HCT116 (cell line): Measurements from ENCODE around the gene LMNTD1. TPM values are rescaled to one million over a fixed set of nuclear protein-coding genes. Genes with fewer than 3 reads are reported as not detected.

Experiments
- ATAC-seq: fragments of 200-7000 bp; cut with Tn5 transposase; 2 replicates; pipeline ENCODE4 v1.9.1; 2020; ENCODE audit warnings: mild to moderate bottlenecking, moderate library complexity
- BruUV-seq: library from RNA; stranded (reverse); fragments of 400-500 nt; replicated peaks from 2 replicates; lab custom pipeline; 2021; lab: Mats Ljungman, UMichigan
- CTCF ChIA-PET: fragments of 300-600 bp; sonication (Branson Sonifier 250); formaldehyde crosslinking; loops from one replicate; lab custom pipeline; 2021; ENCODE audit warnings: antibody characterized with exemption; lab: Charles Lee
- POLR2A ChIA-PET: fragments of 300-600, 350-600 bp; sonication (Branson Sonifier 250); formaldehyde crosslinking; loops from one replicate; lab custom pipeline; 2021; ENCODE audit warnings: antibody characterized with exemption; lab: Charles Lee
- RAD21 ChIA-PET, 2 experiments: fragments of 300-600 bp; sonication (Branson Sonifier 250); formaldehyde crosslinking; loops; one replicate each; lab custom pipeline; 2023; ENCODE audit warnings: low total read pairs in 2 of 2; ENCODE audit not compliant: uncharacterized antibody in 2 of 2, unreplicated experiment in 2 of 2, low non-redundant PET in 1 of 2; lab: Charles Lee
- DNase-seq: peaks from one replicate; pipeline ENCODE4 v3.0.0-alpha.2; 2010; ENCODE audit warnings: low read depth, low spot score
- H2AFZ ChIP-seq: fragments of 200-600 bp; shearing (Covaris generic), sonication (generic); 2 replicates; pipeline ENCODE4 v1.6.1; 2017; ENCODE audit warnings: low read depth, mixed run types, mixed read lengths, antibody characterized with exemption, low read length; ENCODE audit not compliant: poor library complexity, severe bottlenecking
- H3K27ac ChIP-seq: 2 replicates; pipeline ENCODE4 v1.5.1; 2012; ENCODE audit warnings: low read depth, low read length
- H3K27me3 ChIP-seq: fragments of 200-600 bp; sonication (generic); 2 replicates; pipeline ENCODE4 v1.6.1; 2016; ENCODE audit warnings: mixed run types, low read length, mixed read lengths; ENCODE audit not compliant: insufficient read depth
- H3K36me3 ChIP-seq, 2 experiments: fragments of 200-500 bp in 1 of 2; fragments of 200-600 bp in 1 of 2; sonication (Bioruptor generic) in 1 of 2; sonication (generic) in 1 of 2; 2 replicates each; pipeline versions ENCODE4 v1.5.1 to v1.6.1; 2014 to 2016; ENCODE audit warnings: low read length in 2 of 2, inconsistent platforms in 1 of 2, mixed read lengths in 1 of 2, mixed run types in 1 of 2; ENCODE audit not compliant: insufficient read depth in 2 of 2, control insufficient read depth in 1 of 2
- H3K4me1 ChIP-seq, 2 experiments: fragments of 200-600 bp in 1 of 2; sonication (generic) in 1 of 2; 2 replicates each; pipeline versions ENCODE4 v1.5.1 to v1.6.1; 2012 to 2017; ENCODE audit warnings: low read length in 2 of 2, inconsistent platforms in 1 of 2, mild to moderate bottlenecking in 1 of 2, mixed read lengths in 1 of 2, mixed run types in 1 of 2, moderate library complexity in 1 of 2; ENCODE audit not compliant: insufficient read depth in 2 of 2, control insufficient read depth in 1 of 2
- H3K4me2 ChIP-seq: fragments of 200-600 bp; sonication (generic); 2 replicates; pipeline ENCODE4 v1.6.1; 2017; ENCODE audit warnings: mixed run types, low read length, mixed read lengths
- H3K4me3 ChIP-seq, 2 experiments: fragments of 200-600 bp in 1 of 2; sonication (generic) in 1 of 2; replicated peaks in 1 of 2; 2 replicates each; pipeline ENCODE4 v1.5.1; 2011 to 2016; ENCODE audit warnings: low read length in 2 of 2, control low read depth in 1 of 2, low read depth in 1 of 2, mild to moderate bottlenecking in 1 of 2, mixed read lengths in 1 of 2, mixed run types in 1 of 2
- H3K79me2 ChIP-seq: fragments of 200-600 bp; sonication (generic); 2 replicates; pipeline ENCODE4 v1.6.1; 2017; ENCODE audit warnings: mild to moderate bottlenecking, mixed run types, low read length, moderate library complexity, mixed read lengths; ENCODE audit not compliant: insufficient read depth
- H3K9ac ChIP-seq: fragments of 200-600 bp; sonication (generic); 2 replicates; pipeline ENCODE4 v1.6.1; 2016; ENCODE audit warnings: low read length, mixed read lengths
- H3K9me2 ChIP-seq: fragments of 200-600 bp; sonication (generic), shearing (Covaris generic); 2 replicates; pipeline ENCODE4 v1.6.1; 2017; ENCODE audit warnings: mixed run types, mild to moderate bottlenecking, moderate library complexity; ENCODE audit not compliant: insufficient read depth
- H3K9me3 ChIP-seq, 2 experiments: fragments of 200-500 bp in 1 of 2; fragments of 200-600 bp in 1 of 2; sonication (Bioruptor generic) in 1 of 2; sonication (generic) in 1 of 2; 2 replicates each; pipeline ENCODE4 v1.6.1; 2014 to 2017; ENCODE audit warnings: low read length in 2 of 2, mixed read lengths in 2 of 2, inconsistent platforms in 1 of 2, low read depth in 1 of 2, mild to moderate bottlenecking in 1 of 2, mixed run types in 1 of 2, moderate library complexity in 1 of 2; ENCODE audit not compliant: control insufficient read depth in 1 of 2, insufficient read depth in 1 of 2
- H4K20me1 ChIP-seq: fragments of 200-600 bp; sonication (generic), shearing (Covaris generic); 2 replicates; pipeline ENCODE4 v1.6.1; 2017; ENCODE audit warnings: mixed run types, mild to moderate bottlenecking, moderate library complexity; ENCODE audit not compliant: insufficient read depth
- ELF1 ChIP-seq: IDR thresholded peaks from 2 replicates; pipeline ENCODE4 v1.6.1; 2012; ENCODE audit warnings: low read depth, borderline replicate concordance
- EZH2 ChIP-seq: fragments of 200-600 bp; sonication (generic); IDR thresholded peaks from 2 replicates; pipeline ENCODE4 v1.6.1; 2017; ENCODE audit warnings: antibody characterized with exemption, mixed run types
- EZH2phosphoT487 ChIP-seq: fragments of 200-600 bp; IDR thresholded peaks from 2 replicates; pipeline ENCODE4 v1.6.1; 2018; ENCODE audit warnings: antibody characterized with exemption, borderline replicate concordance
- FOSL1 ChIP-seq: IDR thresholded peaks from 2 replicates; pipeline ENCODE4 v1.6.1; 2012; ENCODE audit warnings: low read depth
- MAX ChIP-seq: IDR thresholded peaks from 2 replicates; pipeline ENCODE4 v1.6.1; 2012
- REST ChIP-seq: IDR thresholded peaks from 2 replicates; pipeline ENCODE4 v1.6.1; 2012; ENCODE audit warnings: low read depth
- TCF7L2 ChIP-seq: IDR thresholded peaks from 2 replicates; pipeline ENCODE4 v1.7.0; 2011; ENCODE audit warnings: borderline replicate concordance, inconsistent platforms; ENCODE audit not compliant: insufficient read depth, insufficient read length; ENCODE audit errors: extremely low read depth
- YY1 ChIP-seq: IDR thresholded peaks from 2 replicates; pipeline ENCODE4 v1.6.1; 2011; ENCODE audit warnings: low read length, low read depth, moderate library complexity, mild to moderate bottlenecking; ENCODE audit not compliant: insufficient replicate concordance; ENCODE audit errors: extremely low read depth
- ZFX ChIP-seq: fragments of 450-650 bp; IDR thresholded peaks from 2 replicates; pipeline ENCODE4 v1.6.1; 2017
- intact Hi-C: fragments of 100-400 bp; cut with micrococcal nuclease; formaldehyde crosslinking; loops from 2 replicates; pipeline ENCODE4 v1.10.0; 2022
- total RNA-seq: library from RNA; stranded (reverse); gene quantifications from one replicate; pipeline ENCODE4 v1.2.1, GENCODE V29; 2021; ENCODE audit not compliant: unreplicated experiment

Gene LMNTD1
- total RNA-seq, 1 experiment from 2014 or later, result not detected

GRCh38 chr12:25552681-25553080 is 402 bp downstream of the LMNTD1 start:
- Histone ChIP-seq H3K79me2 (no peaks in the 10 kb centered on the region), H3K9me2 (no peaks in the 10 kb centered on the region; the same call in 1 of the 2 replicates), H3K4me1 (no peaks in the 10 kb centered on the region), H3K9me3 (no peaks in the 10 kb centered on the region), H4K20me1 (no peaks in the 10 kb centered on the region), H2AFZ (no peak overlapping the region), H3K9ac (no peak overlapping the region), H3K27me3 (no peaks in the 10 kb centered on the region), H3K36me3 (no peaks in the 10 kb centered on the region), H3K27ac (no peak overlapping the region), H3K4me3 (no peak overlapping the region), H3K4me2 (no peak overlapping the region)
- no TSS peak for BruUV-seq
- POLR2A ChIA-PET, result no interaction called here
- CTCF ChIA-PET, result no interaction called here
- TF ChIP-seq EZH2phosphoT487 (no peak), FOSL1 (no peak), EZH2 (no peak), TCF7L2 (no peak), YY1 (no peak), MAX (no peak), ZFX (no peak), REST (no peak), ELF1 (no peak)
- intact Hi-C loops, result loop anchor here (10.0 kb wide), 2 partner anchors 308 to 558 kb away; no protein-coding TSS in a partner anchor
- ATAC-seq (no peak), DNase-seq (no peak)
- RAD21 ChIA-PET, result no interaction called here
